ENCODE measurements around the gene AURKA. TPM values are rescaled to one million over a fixed set of nuclear protein-coding genes. Genes with fewer than 3 reads are reported as not detected.

Gene AURKA
- total and polyA plus RNA-seq, 2 experiments from 2014 or later = 75.8 to 82.0 TPM

Other genes starting within 250 kb of the AURKA start
- not detected in 2 replicates for gene MC3R, start 143.5 kb downstream of the AURKA start, total RNA-seq (2014; rRNA removed; shearing (Covaris generic))
- gene MC3R, start 143.5 kb downstream of the AURKA start, polyA plus RNA-seq (2016; fragmentation: Nextera tagmentation; extraction: Ambion mirVana) = not detected in 2 replicates
- 15.7 and 16.2 TPM in 2 replicates for gene FAM210B, start 33.2 kb downstream of the AURKA start, total RNA-seq (2014; rRNA removed; shearing (Covaris generic))
- gene FAM210B, start 33.2 kb downstream of the AURKA start, polyA plus RNA-seq (2016; fragmentation: Nextera tagmentation; extraction: Ambion mirVana) = 14.6 and 15.4 TPM in 2 replicates
- 59.1 and 62.3 TPM in 2 replicates for gene CSTF1, start 430 bp upstream of the AURKA start, total RNA-seq (2014; rRNA removed; shearing (Covaris generic))
- 17.1 and 21.5 TPM in 2 replicates for gene CSTF1, start 430 bp upstream of the AURKA start, polyA plus RNA-seq (2016; fragmentation: Nextera tagmentation; extraction: Ambion mirVana)
- gene CASS4, start 20.0 kb upstream of the AURKA start, total RNA-seq (2014; rRNA removed; shearing (Covaris generic)) = 0.12 TPM in 1 of 2 replicates, not detected in the other
- not detected in 2 replicates for gene CASS4, start 20.0 kb upstream of the AURKA start, polyA plus RNA-seq (2016; fragmentation: Nextera tagmentation; extraction: Ambion mirVana)
- gene RTF2, start 76.4 kb upstream of the AURKA start, total RNA-seq (2014; rRNA removed; shearing (Covaris generic)) = 28.2 and 41.1 TPM in 2 replicates
- 53.1 and 53.7 TPM in 2 replicates for gene RTF2, start 76.4 kb upstream of the AURKA start, polyA plus RNA-seq (2016; fragmentation: Nextera tagmentation; extraction: Ambion mirVana)
- gene FAM209A, start 132.5 kb upstream of the AURKA start, total RNA-seq (2014; rRNA removed; shearing (Covaris generic)) = not detected in 2 replicates
- not detected in 2 replicates for gene FAM209A, start 132.5 kb upstream of the AURKA start, polyA plus RNA-seq (2016; fragmentation: Nextera tagmentation; extraction: Ambion mirVana)
- gene FAM209B, start 141.0 kb upstream of the AURKA start, total RNA-seq (2014; rRNA removed; shearing (Covaris generic)) = not detected in 2 replicates
- 0.68 and 1.1 TPM in 2 replicates for gene FAM209B, start 141.0 kb upstream of the AURKA start, polyA plus RNA-seq (2016; fragmentation: Nextera tagmentation; extraction: Ambion mirVana)
- gene TFAP2C, start 237.1 kb upstream of the AURKA start, total RNA-seq (2014; rRNA removed; shearing (Covaris generic)) = 9.4 and 11.9 TPM in 2 replicates
- 11.7 and 14.3 TPM in 2 replicates for gene TFAP2C, start 237.1 kb upstream of the AURKA start, polyA plus RNA-seq (2016; fragmentation: Nextera tagmentation; extraction: Ambion mirVana)